Activated naive CD8-positive, alpha-beta T cell treated with anti-CD3 and anti-CD28 coated beads, Interleukin-2, amount 10 ng/mL, durations not matched to agents 7 days and 5 days (primary cell): ENCODE results near the gene THSD4. TPM values are rescaled to one million over a fixed set of nuclear protein-coding genes. Genes with fewer than 3 reads are reported as not detected.
"Not testable (repeated sequence)": the region's sequence is repeated elsewhere in the genome, so short reads cannot be mapped to it uniquely, and the experiment has no call there.

ENCODE experiments used
- ATAC-seq: fragments of 150-1000 bp; cut with Tn5 transposase; one replicate; pipeline ENCODE4 v1.10.0; 2021; ENCODE audit warnings: low read depth, moderate library complexity
- POLR2A ChIA-PET: fragments of 350-600 bp; sonication (Branson Sonifier 250); formaldehyde crosslinking; loops from one replicate; lab custom pipeline; 2021; ENCODE audit warnings: antibody characterized with exemption; lab: Charles Lee
- DNase-seq: peaks from one replicate; pipeline ENCODE4 v3.0.0; 2021
- H3K27ac Mint-ChIP-seq: one replicate; pipeline ENCODE4 v1.8.0; 2022; ENCODE audit warnings: mild to moderate bottlenecking, mixed read lengths
- H3K27me3 Mint-ChIP-seq: one replicate; pipeline ENCODE4 v1.8.0; 2022; ENCODE audit warnings: mild to moderate bottlenecking, moderate library complexity, mixed read lengths
- H3K36me3 Mint-ChIP-seq: one replicate; pipeline ENCODE4 v1.8.0; 2021; ENCODE audit warnings: mild to moderate bottlenecking, mixed read lengths
- H3K4me1 Mint-ChIP-seq: one replicate; pipeline ENCODE4 v1.8.0; 2021; ENCODE audit warnings: mixed read lengths
- H3K4me3 Mint-ChIP-seq: one replicate; pipeline ENCODE4 v1.8.0; 2022; ENCODE audit warnings: mild to moderate bottlenecking, moderate library complexity, mixed read lengths
- H3K9me3 Mint-ChIP-seq: one replicate; pipeline ENCODE4 v1.8.0; 2021; ENCODE audit warnings: mixed read lengths
- total RNA-seq, 2 experiments: library from RNA; stranded (reverse); gene quantifications; one replicate each; pipeline ENCODE4 v1.2.3, GENCODE V29; 2021

Gene THSD4
- total RNA-seq, 2 experiments from 2014 or later, result not detected

DNA sequence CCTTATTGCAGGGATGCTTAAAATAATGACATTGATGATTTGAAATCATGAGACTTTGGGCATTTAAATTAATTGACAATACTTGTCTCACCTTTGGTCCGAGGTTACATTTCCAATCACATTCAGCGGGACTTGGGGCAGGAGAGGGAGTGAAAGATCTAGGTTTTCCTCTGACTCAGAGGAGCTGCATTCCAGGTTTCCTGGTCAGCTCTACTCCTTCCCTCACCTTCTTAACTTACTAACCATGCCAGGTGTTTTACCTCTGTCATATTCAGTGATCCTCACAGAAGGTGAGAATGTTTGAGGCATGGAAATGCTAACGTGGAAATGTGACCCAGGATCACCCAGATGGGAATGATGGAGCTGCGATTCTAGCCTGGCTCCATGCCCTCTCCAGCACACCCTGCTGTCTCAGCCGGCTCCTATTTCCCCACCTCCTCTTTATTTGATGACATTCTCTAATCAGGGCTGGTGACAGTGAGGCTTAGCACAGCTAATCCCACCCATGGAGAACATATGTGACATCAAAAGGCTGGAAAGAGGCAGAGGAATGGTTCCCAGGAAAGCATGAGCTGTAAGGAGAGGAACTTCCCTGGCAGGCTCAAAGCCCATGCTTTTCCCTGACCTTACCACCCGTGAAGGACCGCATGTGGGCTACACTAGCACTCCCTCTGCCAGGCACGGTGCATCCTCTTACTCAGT, 38.7 kb downstream of the THSD4 start:
- no peaks in the 10 kb centered on the region for H3K4me1 Mint-ChIP-seq
- H3K4me3 Mint-ChIP-seq, result no peak overlapping the region
- H3K27ac Mint-ChIP-seq, result no peak overlapping the region
- ATAC-seq (no peak), DNase-seq (no peak)
- POLR2A ChIA-PET, result no interaction called here
- H3K27me3 Mint-ChIP-seq, result no peaks in the 10 kb centered on the region
- no peaks in the 10 kb centered on the region for H3K9me3 Mint-ChIP-seq
- H3K36me3 Mint-ChIP-seq, result no peaks in the 10 kb centered on the region

DNA sequence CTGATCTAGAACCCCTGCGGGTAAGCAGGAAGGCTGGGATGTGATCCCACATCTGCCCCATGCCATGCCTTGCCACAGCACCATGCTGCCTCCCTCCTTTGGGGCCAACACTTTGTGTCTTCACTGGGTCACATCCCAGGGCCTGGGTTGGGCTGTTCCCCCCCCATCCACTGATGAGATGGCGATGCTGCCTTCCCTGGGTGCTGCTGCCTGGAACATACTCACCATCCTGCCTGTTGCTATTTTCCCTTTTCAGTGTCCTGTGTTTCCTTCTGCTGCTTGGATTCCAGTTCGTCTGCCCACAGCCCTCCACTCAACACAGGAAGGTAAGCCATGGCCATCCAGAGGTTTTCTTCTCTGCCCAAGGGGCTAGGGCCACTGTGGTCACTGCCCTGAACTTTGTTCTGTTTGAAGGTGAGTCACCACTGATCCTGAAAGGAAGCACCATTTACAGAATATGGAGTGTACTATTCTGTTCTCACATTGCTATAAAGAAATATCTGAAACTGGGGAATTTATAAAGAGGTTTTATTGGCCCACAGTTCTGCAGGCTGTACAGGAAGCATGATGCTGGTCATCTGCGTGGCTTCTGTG, 39.4 kb downstream of the THSD4 start:
- POLR2A ChIA-PET, result no interaction called here
- DNase-seq (no peak), ATAC-seq (no peak)
- H3K4me3 Mint-ChIP-seq, result no peak overlapping the region
- H3K27me3 Mint-ChIP-seq, result no peaks in the 10 kb centered on the region
- no peaks in the 10 kb centered on the region for H3K4me1 Mint-ChIP-seq
- no peaks in the 10 kb centered on the region for H3K36me3 Mint-ChIP-seq
- H3K27ac Mint-ChIP-seq, result no peak overlapping the region
- H3K9me3 Mint-ChIP-seq, result no peaks in the 10 kb centered on the region

DNA sequence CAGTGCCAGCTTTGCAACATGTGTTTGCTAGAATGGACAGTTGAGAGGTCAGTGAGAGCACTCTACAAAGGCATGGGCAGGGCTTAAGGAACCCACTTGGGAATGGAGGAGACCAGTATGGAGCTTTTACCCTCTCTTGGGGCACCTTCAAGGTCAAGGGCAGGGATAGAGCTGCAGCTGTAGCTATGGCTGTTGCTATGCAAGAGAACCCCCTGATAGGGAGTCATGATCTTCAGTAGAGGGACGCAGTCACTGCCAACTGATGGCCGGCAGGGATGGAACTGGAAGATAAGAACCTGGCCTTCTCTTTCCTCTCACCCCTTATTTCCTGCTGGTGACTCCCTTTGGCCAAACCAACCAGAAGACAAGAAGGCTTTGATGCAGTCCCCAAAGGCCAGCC, 40.3 kb downstream of the THSD4 start:
- Mint-ChIP-seq H3K4me1 (no peaks in the 10 kb centered on the region), H3K9me3 (no peaks in the 10 kb centered on the region), H3K4me3 (no peak overlapping the region), H3K27ac (no peak overlapping the region), H3K27me3 (no peaks in the 10 kb centered on the region), H3K36me3 (no peaks in the 10 kb centered on the region)
- no peak for ATAC-seq
- POLR2A ChIA-PET, result no interaction called here
- no peak for DNase-seq

DNA sequence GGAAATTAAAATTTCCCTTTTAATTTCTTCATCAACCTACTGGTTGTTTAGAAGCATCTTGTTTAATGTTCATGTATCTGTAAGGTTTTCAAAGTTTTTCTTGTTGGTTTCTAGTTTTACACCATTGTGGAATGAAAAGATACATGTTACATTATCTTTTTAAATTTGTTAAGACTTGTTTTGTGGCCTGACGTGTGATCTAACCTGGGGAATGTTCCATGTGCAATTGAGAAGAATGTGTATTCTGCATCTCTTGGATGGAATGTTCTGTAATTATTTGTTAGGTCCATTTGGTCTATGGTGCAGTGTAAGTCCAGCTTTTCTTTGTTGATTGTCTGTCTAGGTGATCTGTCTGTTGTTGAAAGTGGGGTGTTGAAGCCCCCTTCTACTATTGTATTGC, 45.7 kb downstream of the THSD4 start:
- H3K4me1 Mint-ChIP-seq, result no peaks in the 10 kb centered on the region
- ATAC-seq (no peak), DNase-seq (no peak)
- no peak overlapping the region for H3K4me3 Mint-ChIP-seq
- POLR2A ChIA-PET, result no interaction called here
- H3K36me3 Mint-ChIP-seq, result no peaks in the 10 kb centered on the region
- H3K9me3 Mint-ChIP-seq, result peaks cover 4% of the 10 kb centered on the region
- H3K27me3 Mint-ChIP-seq, result peaks cover 15% of the 10 kb centered on the region
- H3K27ac Mint-ChIP-seq, result no peak overlapping the region

DNA sequence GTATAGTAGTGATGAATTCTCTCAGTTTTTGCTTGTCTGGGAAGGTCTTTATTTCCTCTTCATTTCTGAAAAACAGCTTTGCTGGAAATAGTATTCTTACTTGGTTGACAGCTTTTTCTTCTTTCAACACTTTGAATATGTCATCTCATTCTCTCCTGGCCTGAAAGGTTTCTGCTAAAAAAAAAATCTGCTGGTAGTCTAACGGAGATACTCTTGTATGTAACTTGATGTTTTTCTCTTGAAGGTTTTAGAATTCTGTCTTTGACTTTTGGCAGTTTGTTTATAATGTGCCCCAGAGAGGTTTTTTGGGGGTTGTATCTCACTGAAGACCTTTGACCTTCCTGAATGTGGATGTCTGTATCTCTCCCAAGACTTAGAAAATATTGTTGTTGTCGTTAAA, 47.0 kb downstream of the THSD4 start:
- POLR2A ChIA-PET, result no interaction called here
- DNase-seq (no peak), ATAC-seq (no peak)
- Mint-ChIP-seq H3K9me3 (peaks cover 4% of the 10 kb centered on the region), H3K27me3 (peaks cover 15% of the 10 kb centered on the region), H3K27ac (no peak overlapping the region), H3K4me3 (no peak overlapping the region), H3K36me3 (no peaks in the 10 kb centered on the region), H3K4me1 (no peaks in the 10 kb centered on the region)

DNA sequence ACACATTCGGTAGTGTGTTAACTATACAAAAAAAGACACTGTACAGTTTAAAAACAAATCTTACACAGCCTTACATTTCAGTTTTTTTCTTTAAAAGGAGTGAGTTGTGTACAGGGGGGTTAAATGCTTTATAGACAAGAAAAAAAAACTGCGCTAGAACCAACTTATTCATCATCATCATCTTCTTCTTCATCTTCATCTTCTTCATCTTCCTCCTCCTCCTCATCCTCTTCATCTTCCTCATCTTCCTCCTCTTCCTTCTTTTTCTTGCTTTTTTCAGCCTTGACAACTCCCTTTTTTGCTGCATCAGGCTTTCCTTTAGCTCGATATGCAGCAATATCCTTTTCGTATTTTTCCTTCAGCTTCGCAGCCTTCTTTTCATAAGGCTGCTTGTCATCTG, 49.3 kb downstream of the THSD4 start:
- POLR2A ChIA-PET, H3K9me3 Mint-ChIP-seq, H3K36me3 Mint-ChIP-seq, H3K4me1 Mint-ChIP-seq, H3K4me3 Mint-ChIP-seq, DNase-seq, H3K27ac Mint-ChIP-seq, ATAC-seq: not testable (repeated sequence)
- peaks cover 21% of the 10 kb centered on the region for H3K27me3 Mint-ChIP-seq

DNA sequence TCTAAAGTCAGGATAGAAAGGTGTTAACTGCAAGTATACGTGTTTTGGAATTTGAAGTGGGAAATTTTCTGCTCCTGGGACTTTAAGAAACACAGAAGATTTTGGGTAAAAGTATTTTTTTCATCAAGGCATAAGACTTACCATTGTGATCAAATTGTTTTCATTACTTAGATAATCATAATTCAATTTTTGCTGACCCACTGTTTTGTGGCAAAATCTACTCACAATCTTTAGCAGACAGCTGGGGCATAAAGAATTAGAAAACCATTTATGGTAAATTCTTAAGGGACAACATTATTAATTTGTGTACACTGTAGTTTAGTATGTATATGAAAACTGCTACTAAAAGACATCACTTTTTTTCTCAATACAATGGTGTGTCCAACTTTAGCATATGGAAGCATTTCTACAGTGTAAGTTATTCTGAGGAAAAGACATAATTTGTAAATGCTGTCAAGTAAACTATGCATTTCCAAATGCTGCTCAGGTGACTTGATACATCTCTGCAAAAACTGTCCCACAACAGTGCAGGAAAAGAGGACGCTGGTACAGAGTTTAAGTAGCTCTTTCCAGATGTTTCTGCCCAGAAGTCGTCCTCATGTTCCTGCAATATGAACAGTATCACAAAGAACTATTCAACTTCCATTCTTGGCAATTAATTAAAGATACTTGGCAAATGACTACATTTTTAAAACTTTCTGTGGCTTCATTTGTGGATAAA, 52.3 kb downstream of the THSD4 start:
- Mint-ChIP-seq H3K4me3 (no peak overlapping the region), H3K36me3 (no peaks in the 10 kb centered on the region), H3K4me1 (no peaks in the 10 kb centered on the region), H3K27ac (no peak overlapping the region), H3K9me3 (peaks cover 7% of the 10 kb centered on the region), H3K27me3 (peaks cover 13% of the 10 kb centered on the region)
- POLR2A ChIA-PET, result no interaction called here
- DNase-seq (no peak), ATAC-seq (no peak)

DNA sequence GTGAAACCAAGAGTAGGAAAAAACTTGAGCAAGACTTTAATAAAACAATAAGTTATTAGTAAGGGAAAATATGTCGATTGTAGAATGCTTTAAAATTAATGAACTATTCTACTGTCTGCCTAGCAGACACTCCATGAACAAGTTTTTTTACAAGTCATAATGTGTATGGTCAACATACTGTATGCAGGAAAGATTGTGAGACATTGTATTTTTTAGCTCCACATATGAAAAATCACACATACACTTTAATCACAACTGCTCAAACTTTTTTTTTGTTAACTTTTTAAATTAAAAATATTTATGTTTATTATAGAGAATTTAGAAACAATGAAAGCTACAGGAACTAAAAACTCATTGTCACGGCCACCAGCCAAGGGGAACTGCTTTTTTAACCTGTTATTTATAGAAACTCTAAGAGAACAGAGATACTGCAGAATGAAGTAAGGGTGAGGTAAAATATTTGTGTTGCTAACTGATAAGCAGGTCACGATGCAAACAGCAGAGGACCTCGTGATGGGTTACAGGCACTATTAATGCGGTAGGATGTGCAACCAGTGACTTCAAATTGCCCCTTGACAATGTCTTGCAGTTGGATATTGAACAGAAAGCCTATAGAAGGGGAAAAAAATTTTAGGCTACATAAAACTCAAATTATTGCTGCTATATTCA, 53.0 kb downstream of the THSD4 start:
- DNase-seq, result no peak
- H3K27ac Mint-ChIP-seq, result no peak overlapping the region
- no peaks in the 10 kb centered on the region for H3K4me1 Mint-ChIP-seq
- ATAC-seq, result no peak
- peaks cover 7% of the 10 kb centered on the region for H3K9me3 Mint-ChIP-seq
- POLR2A ChIA-PET, result no interaction called here
- no peak overlapping the region for H3K4me3 Mint-ChIP-seq
- H3K27me3 Mint-ChIP-seq, result peaks cover 10% of the 10 kb centered on the region
- H3K36me3 Mint-ChIP-seq, result no peaks in the 10 kb centered on the region

DNA sequence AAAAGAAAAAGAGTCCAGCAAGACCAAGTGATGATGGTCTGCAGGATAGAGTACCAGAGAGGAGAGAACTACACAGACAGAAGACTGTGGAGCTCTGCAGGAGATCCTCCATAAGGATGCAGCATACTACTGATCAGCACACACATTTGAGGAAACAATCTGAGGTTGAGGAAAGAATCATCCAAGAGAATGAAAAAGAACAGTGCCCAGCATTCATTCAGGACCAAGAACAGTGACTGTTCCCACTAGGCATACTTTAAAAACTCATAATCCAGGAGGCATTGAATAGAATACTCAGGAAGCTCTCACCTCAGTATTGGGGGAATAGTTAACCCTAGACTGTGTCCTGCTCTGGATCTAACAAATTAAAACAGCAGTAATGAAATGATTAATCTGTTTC, 54.9 kb downstream of the THSD4 start:
- Mint-ChIP-seq H3K4me1 (no peaks in the 10 kb centered on the region), H3K9me3 (peaks cover 10% of the 10 kb centered on the region), H3K27ac (no peak overlapping the region), H3K4me3 (no peak overlapping the region), H3K27me3 (peaks cover 10% of the 10 kb centered on the region), H3K36me3 (no peaks in the 10 kb centered on the region)
- POLR2A ChIA-PET, result no interaction called here
- DNase-seq (no peak), ATAC-seq (no peak)

DNA sequence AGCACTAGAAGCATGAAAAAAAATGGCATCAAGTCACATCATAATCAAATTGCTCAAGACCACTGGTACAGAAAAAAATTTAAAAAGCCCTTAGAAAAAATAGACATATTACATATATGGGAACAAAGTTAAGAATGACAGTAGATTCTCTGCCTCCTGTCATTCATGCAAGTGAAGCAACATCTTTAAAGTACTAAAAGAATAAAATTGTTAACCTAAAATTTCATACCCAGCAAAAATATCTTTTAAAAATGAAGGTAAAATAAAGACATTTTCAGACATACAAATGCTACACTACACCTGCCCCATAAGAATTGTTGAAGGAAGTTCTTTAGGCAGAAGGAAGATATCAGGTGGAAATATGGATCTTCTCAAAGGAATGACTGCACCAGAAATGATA, 55.9 kb downstream of the THSD4 start:
- Mint-ChIP-seq H3K27ac (no peak overlapping the region), H3K4me1 (no peaks in the 10 kb centered on the region), H3K36me3 (no peaks in the 10 kb centered on the region), H3K9me3 (peaks cover 7% of the 10 kb centered on the region), H3K4me3 (no peak overlapping the region), H3K27me3 (peaks cover 5% of the 10 kb centered on the region)
- no peak for ATAC-seq
- no peak for DNase-seq
- POLR2A ChIA-PET, result no interaction called here

DNA sequence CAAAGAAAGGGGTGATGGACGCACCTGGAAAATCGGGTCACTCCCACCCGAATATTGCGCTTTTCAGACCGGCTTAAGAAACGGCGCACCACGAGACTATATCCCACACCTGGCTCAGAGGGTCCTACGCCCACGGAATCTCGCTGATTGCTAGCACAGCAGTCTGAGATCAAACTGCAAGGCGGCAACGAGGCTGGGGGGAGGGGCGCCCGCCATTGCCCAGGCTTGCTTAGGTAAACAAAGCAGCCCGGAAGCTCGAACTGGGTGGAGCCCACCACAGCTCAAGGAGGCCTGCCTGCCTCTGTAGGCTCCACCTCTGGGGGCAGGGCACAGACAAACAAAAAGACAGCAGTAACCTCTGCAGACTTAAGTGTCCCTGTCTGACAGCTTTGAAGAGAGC, 59.1 kb downstream of the THSD4 start:
- H3K9me3 Mint-ChIP-seq, result not testable (repeated sequence)

DNA sequence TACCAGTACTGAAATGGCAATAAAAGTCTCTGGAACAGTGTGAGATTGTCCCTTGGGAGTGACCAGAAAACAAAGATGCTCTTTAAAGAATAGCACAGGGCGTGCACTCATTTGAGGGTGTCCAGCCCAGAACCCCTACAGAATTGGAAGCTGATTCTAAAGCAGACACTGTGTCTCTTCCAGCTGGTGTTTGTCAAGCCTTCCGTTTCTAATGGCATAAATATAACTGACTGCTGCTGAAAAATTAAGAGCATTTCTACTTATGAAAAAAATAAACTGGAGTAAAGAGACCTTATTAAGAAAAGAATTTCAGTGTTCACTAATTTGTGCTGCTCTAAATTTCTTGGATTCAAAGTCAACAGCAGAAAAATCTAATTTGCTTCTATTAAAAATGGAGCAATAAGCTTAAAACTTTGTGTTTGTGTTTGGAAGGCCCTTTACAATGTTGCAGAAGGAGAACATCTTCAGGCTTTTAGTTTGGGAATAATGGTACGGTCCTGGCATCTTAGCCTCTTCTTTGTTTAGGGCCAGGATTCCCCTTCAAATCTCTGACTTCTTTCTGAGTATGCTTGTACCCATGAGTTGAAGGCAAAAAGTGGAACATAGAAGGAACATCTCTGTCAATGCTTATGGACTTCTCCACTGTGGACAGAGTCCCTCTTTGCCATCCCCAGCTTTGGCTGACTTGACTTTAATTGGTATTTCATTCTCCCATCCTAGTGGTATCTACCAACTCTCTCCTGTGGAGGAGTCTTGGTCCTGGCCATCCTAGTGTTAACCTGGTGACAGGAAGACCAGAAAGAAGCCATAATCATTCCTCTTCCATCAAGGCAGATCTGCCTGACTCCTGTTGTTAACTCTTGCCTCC, 65.9 kb downstream of the THSD4 start:
- ATAC-seq, result no peak
- POLR2A ChIA-PET, result no interaction called here
- Mint-ChIP-seq H3K9me3 (no peaks in the 10 kb centered on the region), H3K27ac (no peak overlapping the region), H3K27me3 (no peaks in the 10 kb centered on the region), H3K4me3 (no peak overlapping the region), H3K36me3 (no peaks in the 10 kb centered on the region), H3K4me1 (no peaks in the 10 kb centered on the region)
- DNase-seq, result no peak

More for the DNA sequence above, 59.1 kb downstream of the THSD4 start:
- H3K4me1 Mint-ChIP-seq, H3K27me3 Mint-ChIP-seq, POLR2A ChIA-PET, ATAC-seq, H3K36me3 Mint-ChIP-seq, DNase-seq, H3K4me3 Mint-ChIP-seq, H3K27ac Mint-ChIP-seq: not testable (repeated sequence)

DNA sequence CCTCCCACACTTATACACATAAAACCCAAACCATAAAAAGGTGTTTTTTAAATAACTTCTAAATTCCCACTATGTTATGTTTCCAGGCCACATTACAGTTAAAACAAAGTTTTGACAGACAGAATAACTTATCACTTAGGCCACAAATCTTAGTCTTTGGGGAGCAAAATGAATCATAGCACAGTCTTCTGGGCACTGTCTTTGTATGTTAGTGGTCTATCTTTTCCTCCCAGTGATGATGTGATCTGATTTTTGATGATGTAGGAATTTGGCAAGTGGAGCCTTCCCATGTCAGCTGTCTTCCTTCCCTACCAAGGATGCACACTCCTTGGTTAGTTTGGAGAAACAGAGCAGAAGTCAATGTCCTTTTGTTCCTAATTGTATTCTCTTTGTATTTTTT, 67.3 kb downstream of the THSD4 start:
- H3K36me3 Mint-ChIP-seq, result no peaks in the 10 kb centered on the region
- DNase-seq, result no peak
- H3K4me1 Mint-ChIP-seq, result no peaks in the 10 kb centered on the region
- ATAC-seq, result no peak
- POLR2A ChIA-PET, result no interaction called here
- no peak overlapping the region for H3K27ac Mint-ChIP-seq
- H3K9me3 Mint-ChIP-seq, result no peaks in the 10 kb centered on the region
- H3K27me3 Mint-ChIP-seq, result no peaks in the 10 kb centered on the region
- no peak overlapping the region for H3K4me3 Mint-ChIP-seq
